Effector memory CD8-positive, alpha-beta T cell (primary cell): Measurements from ENCODE around the gene NUP210L.
A peak's percentile ranks its signal among the peaks of the same experiment; 100 is the strongest.

Experiments
- ATAC-seq: fragments of 150-1000 bp; cut with Tn5 transposase; replicated peaks from 2 replicates; pipeline ENCODE4 v1.10.0; 2021; ENCODE audit warnings: mild to moderate bottlenecking, moderate library complexity
- DNase-seq, 3 experiments: peaks; one replicate each; pipeline ENCODE4 v3.0.0; 2021
- H3K27ac Mint-ChIP-seq, 2 donors: one replicate each; pipeline ENCODE4 v1.8.0; 2022; ENCODE audit warnings: mild to moderate bottlenecking in 2 of 2, mixed read lengths in 2 of 2, moderate library complexity in 2 of 2
- H3K27me3 Mint-ChIP-seq, 2 donors: one replicate each; pipeline ENCODE4 v1.8.0; 2022; ENCODE audit warnings: mixed read lengths in 2 of 2
- H3K36me3 Mint-ChIP-seq: one replicate; pipeline ENCODE4 v1.8.0; 2022; ENCODE audit warnings: mild to moderate bottlenecking, moderate library complexity, mixed read lengths; ENCODE audit not compliant: insufficient read depth
- H3K4me1 Mint-ChIP-seq, 2 donors: one replicate each; pipeline ENCODE4 v1.8.0; 2022; ENCODE audit warnings: low read depth in 2 of 2, mixed read lengths in 2 of 2
- H3K4me3 Mint-ChIP-seq, 2 donors: one replicate each; pipeline ENCODE4 v1.8.0; 2022; ENCODE audit warnings: mild to moderate bottlenecking in 2 of 2, mixed read lengths in 2 of 2, moderate library complexity in 2 of 2
- H3K9me3 Mint-ChIP-seq, 2 donors: one replicate each; pipeline ENCODE4 v1.8.0; 2022; ENCODE audit warnings: mixed read lengths in 2 of 2
- total RNA-seq, 9 experiments: gene quantifications; one replicate each; lab custom pipeline; 2026; lab: John Stamatoyannopoulos, UW

Gene NUP210L
- total RNA-seq: 0 to 1.4 (median 0.56) reads per million in 9 experiments

DNA sequence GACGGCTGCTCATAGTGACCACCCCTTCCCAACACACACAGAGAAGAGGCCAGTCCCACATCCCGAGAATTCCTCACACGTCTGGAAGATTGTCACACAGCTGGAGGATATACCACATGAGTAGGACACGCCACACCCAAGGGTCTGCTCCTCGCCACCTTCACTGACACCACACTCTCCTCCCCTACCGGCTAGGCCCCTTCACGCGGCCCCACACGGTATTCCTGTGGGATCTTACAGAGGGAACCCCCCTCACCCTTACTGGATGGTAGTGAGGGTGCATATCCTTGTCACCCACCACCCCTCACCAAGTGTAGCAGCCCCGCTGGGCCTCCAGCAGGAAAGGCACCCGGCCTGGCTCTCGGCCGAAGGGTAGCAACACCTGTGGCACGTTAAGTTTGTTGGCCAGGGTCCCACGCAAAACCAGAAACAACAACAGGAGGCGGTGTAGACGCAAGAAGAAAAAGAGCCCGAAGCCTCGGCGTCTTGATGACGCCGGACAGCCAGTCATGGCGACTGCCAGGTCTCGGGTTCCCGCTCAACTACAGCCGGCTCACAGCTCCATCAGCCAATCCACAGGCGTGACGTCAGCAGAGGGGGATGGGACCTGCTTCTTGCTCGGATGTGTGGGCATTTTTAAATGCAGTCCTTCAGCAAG, at the start of gene NUP210L:
Gene NUP210L (minus strand): TSS at position 540 of the 658 bp plus-strand sequence.
- Mint-ChIP-seq H3K36me3 (peaks cover 49% of the 10 kb centered on the region), H3K4me1 (peaks cover 30 to 44% of the 10 kb centered on the region in 2 donors)

GRCh38 chr1:154199563-154199879, 44.6 kb upstream of the NUP210L start:
- H3K9me3 Mint-ChIP-seq: no peaks in the 10 kb centered on the region
- H3K36me3 Mint-ChIP-seq: peaks cover 5% of the 10 kb centered on the region
- H3K27ac Mint-ChIP-seq: no peak overlapping the region
- no peaks in the 10 kb centered on the region for H3K4me1 Mint-ChIP-seq
- no peak for DNase-seq
- no peak for ATAC-seq
- H3K4me3 Mint-ChIP-seq: no peak overlapping the region
- peaks cover 0 to 9% of the 10 kb centered on the region in 2 donors for H3K27me3 Mint-ChIP-seq

More for the DNA sequence above, at the start of gene NUP210L:
- Mint-ChIP-seq H3K9me3 (no peaks in the 10 kb centered on the region), H3K4me3 (no peak within 1 kb of the TSS), H3K27me3 (no peaks in the 10 kb centered on the region), H3K27ac (peak within 1 kb of the TSS; percentile 76 to 93)
- ATAC-seq (no peak), DNase-seq (peak in 1 of 3 experiments; percentile 14)

DNA sequence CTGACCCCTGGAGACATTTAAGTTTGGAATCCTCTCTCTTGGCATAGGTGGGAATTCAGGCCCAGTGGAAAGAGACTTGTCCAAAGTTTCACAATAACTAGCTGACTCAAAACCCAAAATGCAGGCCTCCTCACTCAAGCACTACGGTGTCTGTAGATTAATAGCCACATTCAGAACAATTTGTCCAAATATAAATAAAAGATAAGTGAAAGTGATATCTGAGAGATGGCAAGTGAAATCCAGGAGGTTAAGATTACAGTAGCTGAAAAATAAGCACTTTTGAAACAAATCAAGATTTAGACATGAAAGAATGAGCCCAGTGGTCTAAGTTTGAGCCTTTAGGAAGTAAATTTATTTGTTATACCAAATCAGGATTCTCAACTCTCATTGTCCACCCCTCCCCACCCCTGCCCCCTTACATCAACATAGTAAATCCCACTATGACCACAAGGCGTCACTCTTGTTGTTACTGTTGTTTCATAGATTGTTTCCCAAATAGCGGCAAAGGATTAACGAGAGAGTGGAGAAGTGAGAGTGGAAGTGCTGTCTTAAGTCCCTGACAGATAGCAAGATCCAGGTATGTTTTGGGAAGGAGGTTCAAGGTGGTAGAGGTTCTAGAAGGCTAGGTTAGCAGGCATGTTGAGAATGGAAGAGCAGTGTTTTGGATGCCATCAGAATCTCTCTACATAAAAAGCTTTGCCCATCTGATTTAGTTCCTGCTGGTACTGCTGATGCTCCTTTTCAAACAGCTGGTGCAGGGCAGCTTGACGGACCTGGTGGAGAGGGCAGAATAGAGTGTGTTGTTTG, 44.1 kb upstream of the NUP210L start:
- H3K27me3 Mint-ChIP-seq: peaks cover 5 to 15% of the 10 kb centered on the region in 2 donors
- DNase-seq (peak; percentile 43 to 52 (median 46)), ATAC-seq (peak; percentile 76)
- no peaks in the 10 kb centered on the region for H3K9me3 Mint-ChIP-seq
- H3K4me1 Mint-ChIP-seq: no peaks in the 10 kb centered on the region
- H3K36me3 Mint-ChIP-seq: peaks cover 3% of the 10 kb centered on the region
- no peak overlapping the region for H3K27ac Mint-ChIP-seq
- H3K4me3 Mint-ChIP-seq: no peak overlapping the region

DNA sequence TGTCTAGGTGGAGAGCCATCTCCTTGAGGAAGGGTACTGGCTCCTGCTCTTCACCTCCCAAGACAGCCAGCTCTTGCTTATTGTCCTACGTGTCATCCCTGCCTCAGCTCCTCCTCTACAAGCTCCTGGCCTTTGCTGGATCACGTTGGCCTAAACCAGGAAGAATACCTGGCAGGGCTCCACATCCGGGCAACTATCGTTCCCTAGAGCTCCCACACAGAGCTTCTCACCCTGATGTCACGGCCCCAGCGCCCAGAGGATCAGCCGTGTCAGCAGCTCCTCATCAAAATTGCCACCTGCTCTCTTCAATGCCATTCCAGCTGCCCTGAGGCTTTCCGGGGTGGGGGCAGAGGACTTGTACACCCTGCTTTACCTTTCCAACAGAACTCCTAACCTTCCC, 38.9 kb upstream of the NUP210L start:
- DNase-seq: no peak
- no peaks in the 10 kb centered on the region for H3K4me1 Mint-ChIP-seq
- H3K27me3 Mint-ChIP-seq: peaks cover 27 to 47% of the 10 kb centered on the region in 2 donors
- H3K36me3 Mint-ChIP-seq: no peaks in the 10 kb centered on the region
- no peak overlapping the region for H3K4me3 Mint-ChIP-seq
- no peak overlapping the region for H3K27ac Mint-ChIP-seq
- H3K9me3 Mint-ChIP-seq: no peaks in the 10 kb centered on the region
- no peak for ATAC-seq

GRCh38 chr1:154192476-154192875, 37.6 kb upstream of the NUP210L start:
- Mint-ChIP-seq H3K9me3 (no peaks in the 10 kb centered on the region), H3K27ac (no peak overlapping the region), H3K4me1 (no peaks in the 10 kb centered on the region), H3K36me3 (no peaks in the 10 kb centered on the region), H3K4me3 (no peak overlapping the region), H3K27me3 (peaks cover 33 to 55% of the 10 kb centered on the region in 2 donors)
- DNase-seq: no peak
- ATAC-seq: no peak

- no peak for ATAC-seq
- Mint-ChIP-seq H3K27me3 (peaks cover 34 to 55% of the 10 kb centered on the region in 2 donors), H3K4me1 (no peaks in the 10 kb centered on the region), H3K9me3 (no peaks in the 10 kb centered on the region), H3K27ac (no peak within 1 kb of the TSS), H3K4me3 (no peak within 1 kb of the TSS), H3K36me3 (no peaks in the 10 kb centered on the region)
- no peak for DNase-seq
Measured at GRCh38 chr1:154191990-154192461, 37.2 kb upstream of the NUP210L start, which contains the start of gene TPM3. Gene TPM3, minus strand, starts transcription at chr1:154192100. Its CDS starts 82 bp downstream, at chr1:154192018.

GRCh38 chr1:154190550-154190949, 35.7 kb upstream of the NUP210L start:
- no peak for DNase-seq
- Mint-ChIP-seq H3K27ac (no peak overlapping the region), H3K9me3 (no peaks in the 10 kb centered on the region), H3K4me3 (no peak overlapping the region), H3K4me1 (no peaks in the 10 kb centered on the region), H3K27me3 (peaks cover 34 to 55% of the 10 kb centered on the region in 2 donors), H3K36me3 (no peaks in the 10 kb centered on the region)
- ATAC-seq: no peak

- no peak for ATAC-seq
- H3K4me3 Mint-ChIP-seq: no peak overlapping the region
Measured at GRCh38 chr1:154186852-154187501, 32.1 kb upstream of the NUP210L start.

GRCh38 chr1:154186177-154186576, 31.3 kb upstream of the NUP210L start:
- no peak for ATAC-seq
- no peak overlapping the region for H3K27ac Mint-ChIP-seq

More at GRCh38 chr1:154186852-154187501, 32.1 kb upstream of the NUP210L start:
- peaks cover 10 to 20% of the 10 kb centered on the region in 2 donors for H3K27me3 Mint-ChIP-seq
- no peaks in the 10 kb centered on the region for H3K9me3 Mint-ChIP-seq
- H3K36me3 Mint-ChIP-seq: peaks cover 12% of the 10 kb centered on the region
- H3K4me1 Mint-ChIP-seq: peaks cover 8 to 14% of the 10 kb centered on the region in 2 donors
- no peak for DNase-seq
- H3K27ac Mint-ChIP-seq: no peak overlapping the region

GRCh38 chr1:154183046-154183915, 28.4 kb upstream of the NUP210L start:
- peaks cover 7 to 8% of the 10 kb centered on the region in 2 donors for H3K27me3 Mint-ChIP-seq
- DNase-seq (peak; percentile 89 to 96 (median 91)), ATAC-seq (peak; percentile 82)
- no peaks in the 10 kb centered on the region for H3K9me3 Mint-ChIP-seq
- peak overlapping the region; percentile 96 to 100 for H3K4me3 Mint-ChIP-seq
- peaks cover 40 to 47% of the 10 kb centered on the region in 2 donors for H3K4me1 Mint-ChIP-seq
- peaks cover 34% of the 10 kb centered on the region for H3K36me3 Mint-ChIP-seq
- peak overlapping the region; percentile 85 to 96 for H3K27ac Mint-ChIP-seq

More at GRCh38 chr1:154186177-154186576, 31.3 kb upstream of the NUP210L start:
- no peaks in the 10 kb centered on the region for H3K9me3 Mint-ChIP-seq
- peaks cover 16 to 22% of the 10 kb centered on the region in 2 donors for H3K4me1 Mint-ChIP-seq
- peaks cover 7 to 12% of the 10 kb centered on the region in 2 donors for H3K27me3 Mint-ChIP-seq
- peak; percentile 50 to 53 (median 51) for DNase-seq
- peaks cover 18% of the 10 kb centered on the region for H3K36me3 Mint-ChIP-seq
- H3K4me3 Mint-ChIP-seq: no peak overlapping the region

DNA sequence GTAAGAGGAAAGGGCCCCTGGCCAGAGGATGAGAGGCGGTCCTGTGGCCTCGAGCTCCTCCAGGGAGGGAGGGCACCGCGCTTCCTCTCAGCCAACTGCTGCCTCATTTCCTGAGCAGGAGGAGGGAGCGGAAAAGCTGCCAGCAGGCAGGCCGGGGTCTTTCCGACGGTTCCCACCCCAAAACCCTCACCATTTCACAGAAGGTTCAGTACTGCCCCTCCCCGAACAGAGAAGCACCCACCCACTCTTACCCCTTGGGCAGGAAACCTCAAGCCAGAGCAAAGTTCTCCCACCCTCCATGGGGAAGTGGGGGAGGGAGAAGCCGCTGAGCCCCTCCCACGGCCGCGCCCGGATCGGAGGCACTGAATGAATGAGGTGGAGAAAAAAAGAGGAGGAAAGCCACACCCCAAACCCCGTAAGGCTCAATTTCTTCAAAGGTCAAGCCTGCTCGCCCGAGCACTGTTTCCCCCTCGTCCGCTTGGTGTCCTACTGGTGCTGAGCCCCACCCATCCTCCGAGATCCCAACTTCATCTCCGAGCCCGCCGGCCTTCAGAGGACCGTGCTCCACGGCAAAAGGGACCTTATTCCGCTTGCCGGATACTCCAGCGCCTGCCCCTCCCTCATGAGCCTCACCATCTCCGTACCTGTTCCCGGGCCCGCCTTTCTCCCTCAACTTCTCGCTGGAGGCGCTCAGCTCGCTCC, 27.6 kb upstream of the NUP210L start:
- H3K27me3 Mint-ChIP-seq: peaks cover 0 to under 1% of the 10 kb centered on the region in 2 donors
- peak overlapping the region; percentile 85 to 96 for H3K27ac Mint-ChIP-seq
- H3K9me3 Mint-ChIP-seq: no peaks in the 10 kb centered on the region
- ATAC-seq (peak; percentile 67), DNase-seq (peak; percentile 27 to 50 (median 44))
- peak overlapping the region; percentile 96 to 100 for H3K4me3 Mint-ChIP-seq
- peaks cover 48 to 55% of the 10 kb centered on the region in 2 donors for H3K4me1 Mint-ChIP-seq
- H3K36me3 Mint-ChIP-seq: peaks cover 34% of the 10 kb centered on the region

- peak in 1 of 3 experiments; percentile 42 for DNase-seq
- no peak for ATAC-seq
- no peaks in the 10 kb centered on the region for H3K9me3 Mint-ChIP-seq
- no peaks in the 10 kb centered on the region for H3K27me3 Mint-ChIP-seq
- peaks cover 37% of the 10 kb centered on the region for H3K36me3 Mint-ChIP-seq
- H3K4me1 Mint-ChIP-seq: peaks cover 53 to 61% of the 10 kb centered on the region in 2 donors
- peak overlapping the region; percentile 96 to 100 for H3K4me3 Mint-ChIP-seq
- H3K27ac Mint-ChIP-seq: peak overlapping the region; percentile 85 to 96
Measured at GRCh38 chr1:154181944-154182343, 27.1 kb upstream of the NUP210L start.
